Stimulated activated CD4-positive, alpha-beta T cell treated with anti-CD3 and anti-CD28 coated beads, Interleukin-4, amount 100 ng/mL, for 24 hours (primary cell): ENCODE measurements around the gene ARHGAP30.
A peak's percentile ranks its signal among the peaks of the same experiment; 100 is the strongest.

Source experiments
- DNase-seq: peaks from one replicate; pipeline ENCODE4 v3.0.0-alpha.2; 2020

The ARHGAP30 gene

DNA sequence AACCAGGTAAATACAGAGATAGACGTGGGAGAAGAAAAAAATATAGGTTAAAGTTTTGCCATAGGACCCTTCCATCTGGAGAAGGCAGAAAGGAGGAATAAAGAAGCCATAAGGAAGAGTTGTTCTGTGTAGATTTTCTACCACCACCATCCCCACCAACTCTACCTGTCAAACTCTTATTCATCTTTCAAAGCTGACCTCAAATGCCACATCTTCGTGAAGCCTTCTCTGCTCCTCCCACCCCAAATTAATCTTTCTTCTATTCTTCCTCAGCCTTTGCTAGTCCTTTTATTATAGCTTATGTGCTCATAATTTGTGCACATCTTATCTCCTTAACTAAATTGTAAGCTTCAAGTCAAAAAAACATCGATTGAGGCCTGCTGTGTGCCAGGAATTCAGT is 20.9 kb upstream of the ARHGAP30 start:
- no peak for DNase-seq

DNA sequence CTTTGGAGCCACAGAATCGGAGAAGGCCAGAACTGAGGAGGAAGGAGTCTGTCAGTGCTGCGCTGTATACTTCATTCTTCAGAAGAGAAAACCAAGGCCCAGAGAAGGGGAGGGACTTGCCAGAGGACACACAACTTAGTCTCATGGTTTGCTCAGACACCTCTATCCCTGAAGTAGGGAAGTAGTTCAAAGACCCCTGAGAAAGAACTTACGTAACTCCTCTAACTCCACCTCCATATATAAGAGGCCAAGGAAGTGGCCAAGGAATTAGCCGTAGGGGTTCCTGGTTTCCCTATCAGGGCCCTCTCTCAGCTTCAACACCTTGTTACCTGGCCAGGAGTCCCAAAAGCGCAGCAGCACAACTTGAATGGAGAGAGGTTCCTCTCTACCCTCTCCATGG is 20.2 kb upstream of the ARHGAP30 start:
- DNase-seq: no peak

DNA sequence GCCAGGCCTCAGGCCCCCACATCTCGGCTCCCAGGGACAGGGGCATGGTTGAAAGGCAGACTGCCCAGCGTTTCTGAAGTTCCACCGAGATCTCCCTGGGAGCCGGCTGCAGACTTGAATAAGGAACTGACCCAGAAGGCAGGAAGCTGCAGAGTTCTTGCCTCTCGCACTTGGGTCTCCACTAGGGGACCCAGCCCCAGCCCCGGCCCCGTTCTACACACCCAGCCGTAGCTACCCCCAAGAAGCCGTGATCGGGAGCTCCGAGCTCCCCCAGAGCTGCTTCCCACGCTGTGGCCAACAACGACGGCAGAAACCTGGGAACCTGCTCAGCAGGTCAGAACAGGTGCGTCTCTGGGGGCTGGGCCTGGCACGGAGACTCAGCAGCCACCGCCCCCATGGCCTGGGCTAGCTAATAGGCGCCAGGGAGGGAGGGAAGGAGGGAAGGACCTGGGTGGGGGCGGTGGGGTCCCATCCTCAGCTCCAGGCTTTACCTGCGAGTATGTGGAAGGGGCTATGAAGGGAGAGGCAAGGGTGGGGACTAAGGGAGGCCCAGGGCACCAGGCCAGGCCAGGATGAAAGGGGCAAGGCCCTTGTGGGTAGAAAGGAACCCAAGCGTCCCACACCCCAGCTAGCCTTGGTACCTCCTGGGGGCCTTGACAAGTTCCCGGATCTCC is 19.7 kb upstream of the ARHGAP30 start, which contains the start of gene NECTIN4:
Gene NECTIN4 (minus strand): TSS at position 308 of the 674 bp plus-strand sequence. CDS start 262 bp downstream, at position 46.
- no peak for DNase-seq

DNA sequence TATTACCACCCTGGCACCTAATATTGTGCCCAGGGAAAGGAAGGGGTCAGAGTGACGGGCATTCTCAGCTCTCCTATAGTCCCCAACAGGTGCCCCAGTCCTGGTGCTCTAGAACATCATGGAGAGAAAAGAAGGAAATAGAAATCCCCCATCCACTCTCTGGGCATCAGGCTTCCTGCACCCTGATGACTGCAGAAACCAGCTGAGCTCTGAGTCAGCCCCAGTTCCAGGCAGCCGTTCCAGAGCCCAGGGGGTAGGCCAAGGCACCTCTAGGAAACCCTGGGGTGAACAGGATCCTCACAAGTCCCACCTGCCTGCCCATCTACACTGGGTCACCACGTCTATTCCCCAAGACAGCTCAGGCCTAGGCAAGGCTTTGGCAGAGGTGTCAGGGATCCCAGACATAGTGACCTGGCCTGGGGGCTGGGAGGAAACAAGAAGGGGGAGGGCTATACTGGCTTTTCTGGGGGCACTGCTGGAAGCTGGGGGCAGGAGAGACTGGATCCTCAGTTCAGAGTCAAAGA is 19.0 kb upstream of the ARHGAP30 start:
- no peak for DNase-seq

DNA sequence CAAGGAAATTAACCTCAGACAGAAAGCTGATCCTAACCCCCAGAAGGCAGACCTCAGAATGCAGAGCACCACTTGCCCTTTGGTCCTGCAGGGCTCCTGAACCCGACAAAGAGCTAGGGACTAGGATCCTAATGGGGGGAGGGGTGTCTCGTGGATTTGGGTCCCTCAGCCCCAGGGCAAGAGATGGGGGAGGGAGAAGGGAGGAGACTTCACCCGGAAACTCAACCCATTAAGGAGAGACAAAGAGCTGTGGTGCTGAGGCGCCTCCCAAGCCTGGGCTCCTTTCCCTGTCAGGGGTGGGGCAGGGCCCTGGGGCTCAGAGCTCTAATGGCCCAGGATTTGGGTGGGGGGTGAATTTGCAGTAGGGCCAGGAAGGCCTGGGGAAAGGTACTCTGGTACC is 16.8 kb upstream of the ARHGAP30 start:
- no peak for DNase-seq

DNA sequence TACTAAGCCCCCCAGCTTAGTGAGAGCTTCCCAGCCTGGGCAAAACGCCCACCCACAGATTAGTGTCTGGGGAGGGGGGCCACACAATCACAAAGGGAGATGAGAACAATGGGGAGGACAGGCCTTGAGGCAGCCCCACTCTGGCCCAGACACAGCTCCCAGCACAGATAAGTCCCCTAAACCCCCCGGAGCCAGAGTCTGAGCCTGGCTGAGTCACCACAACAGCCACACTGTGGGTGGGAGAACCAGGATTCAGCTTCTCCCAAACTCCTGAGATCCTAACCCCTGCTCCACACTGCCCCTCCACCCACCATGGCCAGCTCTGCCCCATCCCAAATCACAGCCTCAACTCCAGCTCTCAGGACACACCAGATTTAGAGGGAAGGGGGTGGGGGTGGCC is 15.5 kb upstream of the ARHGAP30 start:
- no peak for DNase-seq

DNA sequence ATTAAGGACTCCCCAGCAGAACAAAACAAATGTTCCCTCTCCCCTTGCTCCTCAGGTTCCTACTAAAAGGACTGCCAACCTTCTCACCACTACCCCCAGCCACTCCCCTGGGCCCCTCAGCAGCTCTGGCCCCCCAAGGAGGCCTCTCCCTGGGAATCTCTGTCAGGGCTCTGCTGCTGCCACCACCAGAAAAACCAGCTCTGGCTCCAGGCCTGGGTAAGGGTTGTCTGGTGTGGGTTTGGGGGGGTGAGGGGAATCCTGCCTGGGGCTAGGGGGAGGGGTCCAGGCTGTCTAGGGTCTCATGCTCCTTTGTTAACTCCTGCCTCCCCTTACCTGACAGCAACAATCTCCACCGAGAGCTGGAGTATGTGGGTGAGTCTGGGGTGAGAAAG is 14.9 kb upstream of the ARHGAP30 start:
- DNase-seq: no peak

DNA sequence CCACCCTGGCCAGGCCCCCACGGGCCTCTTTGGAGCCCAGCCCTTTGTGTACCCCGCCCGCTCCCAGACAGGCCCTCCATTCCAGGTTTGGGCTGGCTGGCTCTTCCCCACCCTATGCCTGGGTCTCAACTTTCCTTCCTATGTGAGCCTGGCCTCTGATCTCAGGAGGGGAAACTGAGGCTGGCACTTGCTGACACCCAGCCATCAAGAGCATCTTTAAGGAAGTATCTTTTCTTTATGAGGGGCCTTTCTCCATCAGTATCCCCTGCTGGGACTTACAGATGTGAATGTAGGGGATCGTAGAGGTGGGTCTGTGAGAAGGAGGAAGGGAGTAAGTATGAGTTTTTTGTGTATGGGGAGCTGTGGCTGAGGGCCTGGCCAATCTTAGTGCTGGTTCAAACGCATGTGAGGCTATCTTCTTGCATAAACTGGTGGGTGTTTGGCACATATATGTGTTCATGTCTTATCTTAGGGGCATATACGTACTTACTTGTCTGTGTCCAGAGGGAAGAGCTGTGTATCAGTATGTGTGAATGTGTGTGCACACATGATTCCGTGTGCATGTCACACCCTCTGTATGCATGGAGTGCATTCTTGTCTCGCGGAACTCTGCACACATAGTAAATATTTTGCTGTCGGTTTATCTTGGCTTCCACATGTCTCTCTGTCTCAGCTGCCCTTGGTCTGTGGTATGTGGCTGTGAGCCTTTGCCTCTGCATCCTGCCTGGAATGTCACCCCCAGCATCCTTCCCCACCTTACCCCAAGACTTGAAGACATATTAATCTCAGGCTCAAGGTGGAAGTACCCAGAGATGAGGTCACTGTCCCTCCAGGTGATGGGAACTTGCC is 14.3 kb upstream of the ARHGAP30 start:
- no peak for DNase-seq

DNA sequence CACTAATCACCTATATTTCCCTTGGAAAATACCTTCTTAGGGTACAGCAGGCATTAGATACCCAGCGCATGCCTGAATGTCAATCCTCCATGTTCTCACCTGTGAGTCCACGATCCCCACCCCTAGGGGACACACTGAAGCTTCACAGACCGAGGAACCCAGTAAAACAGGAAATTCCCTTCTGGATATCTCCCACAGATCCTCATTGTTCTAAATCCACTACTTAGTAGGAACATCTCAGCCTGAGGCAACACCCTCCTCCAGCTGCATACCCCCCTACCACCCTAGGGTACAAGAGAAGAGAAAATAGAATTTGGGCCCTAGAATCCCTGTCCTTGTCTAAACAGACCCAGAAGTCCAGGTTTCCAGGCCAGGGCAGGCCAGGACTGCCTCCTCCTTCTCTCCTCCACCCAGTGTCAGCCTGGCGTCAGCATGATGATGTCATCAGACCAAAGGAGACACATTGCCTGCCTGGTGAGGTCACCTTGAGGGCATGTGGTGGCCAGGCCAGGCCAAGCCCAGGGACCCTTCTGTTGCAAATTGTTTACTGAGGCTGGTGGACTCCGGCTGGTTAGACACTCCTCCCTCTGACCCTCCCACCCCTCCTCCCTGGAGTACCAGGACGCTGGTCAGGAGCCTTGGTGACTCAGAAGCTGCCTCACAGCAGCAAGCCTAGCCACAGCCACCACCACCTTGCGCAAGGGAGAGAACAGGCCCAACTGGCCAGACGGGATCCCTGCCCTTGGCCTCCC is 13.5 kb upstream of the ARHGAP30 start:
- no peak for DNase-seq

DNA sequence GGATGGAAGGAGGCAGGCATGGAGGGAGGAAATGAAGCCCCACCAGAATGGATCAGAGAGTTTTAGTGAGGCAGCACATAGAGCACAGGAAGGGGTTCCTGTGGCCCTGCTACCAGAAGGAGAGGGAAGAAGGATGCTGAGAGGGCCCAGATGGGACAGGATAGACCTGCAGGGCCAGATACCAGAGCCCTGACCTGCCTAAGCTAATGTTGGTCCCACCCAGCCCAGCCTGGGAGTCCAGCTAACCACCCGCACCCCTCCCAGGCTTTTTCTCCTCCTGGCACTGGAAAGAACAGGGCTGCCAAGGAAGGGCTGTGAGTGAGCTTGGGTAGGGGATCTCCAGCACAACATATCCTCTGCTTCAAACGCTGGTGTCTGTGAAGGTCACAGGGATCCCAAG is 12.8 kb upstream of the ARHGAP30 start:
- no peak for DNase-seq

DNA sequence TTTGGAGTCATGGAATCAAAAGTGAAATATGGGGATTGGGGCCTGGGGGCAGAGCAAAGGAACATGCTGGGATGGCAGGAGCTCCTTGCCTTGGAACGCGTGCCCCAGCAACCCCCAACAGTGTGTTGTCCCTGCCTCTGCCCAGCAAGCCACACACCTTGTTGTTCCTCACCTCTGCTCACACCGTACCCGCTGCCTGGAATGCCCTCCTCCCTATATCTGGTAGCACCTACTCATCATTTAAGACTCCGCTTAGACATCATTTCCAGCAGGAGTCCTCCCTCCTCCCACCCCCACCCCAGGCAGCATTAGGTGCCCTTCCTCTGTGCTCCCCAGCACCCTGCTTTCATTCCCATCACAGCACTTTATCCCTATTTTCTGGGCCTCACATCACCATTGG is 11.8 kb upstream of the ARHGAP30 start:
- DNase-seq: no peak

DNA sequence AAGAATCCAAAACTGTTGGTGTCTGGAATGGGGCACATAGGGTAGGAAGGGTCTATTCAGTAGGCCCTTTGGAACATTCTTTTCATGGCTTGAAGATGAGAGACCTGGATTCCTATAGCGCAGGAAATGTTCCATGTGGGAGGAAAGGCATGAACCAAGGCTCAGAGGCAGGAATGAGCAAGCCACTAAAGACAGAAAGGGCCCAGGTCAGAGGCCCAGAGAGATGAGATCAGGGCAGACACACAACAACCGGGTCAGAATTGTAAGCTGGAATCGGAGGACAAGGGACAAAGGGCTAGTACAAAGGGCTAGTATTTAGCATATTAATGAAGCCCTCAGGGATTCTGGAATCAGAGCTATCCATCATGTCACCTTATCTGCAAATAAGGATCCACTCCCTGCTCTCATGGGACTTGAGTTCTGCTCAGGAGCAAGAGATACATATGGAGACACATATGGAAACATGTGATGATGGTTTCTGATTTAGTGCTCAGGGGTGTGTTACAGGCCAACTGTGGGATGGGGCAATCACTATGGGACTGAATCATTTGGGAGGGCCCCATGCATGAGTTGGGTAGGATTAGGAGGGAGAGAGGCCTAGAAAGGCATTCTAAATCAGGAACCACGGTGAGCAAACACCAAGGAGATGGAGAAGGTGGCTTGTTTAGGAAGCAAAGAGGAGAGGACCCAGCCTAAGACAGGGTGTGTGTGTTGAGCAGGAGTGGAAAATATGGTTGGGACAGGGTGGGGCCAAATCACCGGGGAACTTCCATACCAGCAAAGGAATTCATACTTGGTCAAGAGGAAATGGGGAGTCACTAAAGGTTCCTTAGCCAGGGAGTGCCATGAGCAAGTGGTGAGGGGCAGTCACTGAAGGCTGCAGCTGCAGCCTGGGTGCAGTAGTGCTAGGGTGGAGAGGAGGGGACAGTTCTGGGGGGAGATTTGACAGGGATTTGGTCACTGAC is 11.0 kb upstream of the ARHGAP30 start:
- no peak for DNase-seq

DNA sequence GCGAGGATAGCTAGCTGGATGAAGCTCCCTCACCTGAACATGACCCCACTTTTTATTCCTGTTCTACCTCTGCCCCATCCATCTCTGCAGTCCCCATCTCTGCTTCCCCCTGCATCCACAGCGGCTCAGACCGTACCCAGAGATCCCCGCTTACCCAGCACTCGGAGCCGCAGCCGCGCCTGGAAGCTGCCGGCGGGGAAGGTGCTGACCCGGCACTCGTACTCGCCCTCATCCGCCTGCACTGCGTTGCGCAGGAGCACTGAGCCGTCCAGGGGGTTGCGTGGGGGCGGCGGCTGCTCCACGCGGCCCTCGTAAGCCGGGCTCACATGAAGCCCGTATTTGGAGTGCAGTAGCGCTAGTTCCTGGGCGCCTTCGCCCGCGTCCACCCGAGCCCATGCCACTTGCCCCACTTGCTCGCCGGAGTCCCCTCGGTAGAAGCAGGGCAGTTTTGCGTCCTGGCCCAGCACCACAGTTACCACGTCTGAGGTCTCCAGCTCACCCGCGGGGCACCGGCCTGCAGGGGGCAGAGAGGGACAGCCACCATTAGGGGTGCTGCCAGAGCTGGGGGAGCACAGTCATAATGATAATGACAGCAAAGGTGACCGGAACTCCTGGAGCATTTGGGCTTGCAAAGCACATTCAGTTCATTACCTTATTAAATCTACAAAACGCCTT is 9.9 kb upstream of the ARHGAP30 start:
- DNase-seq: no peak

DNA sequence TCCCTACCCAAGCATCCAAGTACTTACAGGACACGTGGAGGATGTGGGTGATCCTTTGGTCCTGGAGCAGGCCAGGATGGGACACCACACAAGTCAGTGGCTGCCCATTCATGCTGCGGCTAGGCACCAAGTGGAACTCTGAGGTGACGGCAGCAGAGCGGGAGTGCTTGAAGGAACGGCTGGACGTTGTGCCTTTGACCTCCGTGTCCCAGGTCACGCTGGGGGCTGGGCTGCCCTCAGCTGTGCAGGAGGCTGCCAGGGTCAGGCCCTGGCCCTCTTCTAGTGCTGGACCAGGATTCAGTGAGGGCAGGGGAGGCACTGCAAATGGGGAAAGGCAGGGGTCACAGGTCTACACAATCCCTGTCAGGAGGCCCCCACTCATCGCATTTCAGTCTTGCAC is 7.7 kb upstream of the ARHGAP30 start:
- DNase-seq: no peak

DNA sequence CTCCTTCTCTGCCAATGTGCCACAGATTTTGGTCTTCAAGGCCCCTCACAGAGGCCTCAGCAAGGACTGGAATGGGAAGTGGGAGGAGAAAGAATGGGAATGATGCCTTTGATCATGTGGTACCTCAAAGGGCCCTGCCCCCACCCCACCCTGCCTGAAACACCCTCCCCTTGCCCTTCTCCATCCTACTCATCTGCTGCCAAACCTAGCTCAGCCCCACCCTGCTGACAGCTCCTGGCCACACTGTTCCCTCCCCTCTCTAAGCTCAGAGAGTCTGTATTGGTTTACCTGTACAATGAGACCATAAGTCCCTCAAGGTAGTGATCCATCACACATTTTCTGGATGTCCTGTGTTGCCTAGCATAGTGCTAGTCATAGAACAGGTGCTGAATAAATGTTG is 6.7 kb upstream of the ARHGAP30 start:
- DNase-seq: no peak

DNA sequence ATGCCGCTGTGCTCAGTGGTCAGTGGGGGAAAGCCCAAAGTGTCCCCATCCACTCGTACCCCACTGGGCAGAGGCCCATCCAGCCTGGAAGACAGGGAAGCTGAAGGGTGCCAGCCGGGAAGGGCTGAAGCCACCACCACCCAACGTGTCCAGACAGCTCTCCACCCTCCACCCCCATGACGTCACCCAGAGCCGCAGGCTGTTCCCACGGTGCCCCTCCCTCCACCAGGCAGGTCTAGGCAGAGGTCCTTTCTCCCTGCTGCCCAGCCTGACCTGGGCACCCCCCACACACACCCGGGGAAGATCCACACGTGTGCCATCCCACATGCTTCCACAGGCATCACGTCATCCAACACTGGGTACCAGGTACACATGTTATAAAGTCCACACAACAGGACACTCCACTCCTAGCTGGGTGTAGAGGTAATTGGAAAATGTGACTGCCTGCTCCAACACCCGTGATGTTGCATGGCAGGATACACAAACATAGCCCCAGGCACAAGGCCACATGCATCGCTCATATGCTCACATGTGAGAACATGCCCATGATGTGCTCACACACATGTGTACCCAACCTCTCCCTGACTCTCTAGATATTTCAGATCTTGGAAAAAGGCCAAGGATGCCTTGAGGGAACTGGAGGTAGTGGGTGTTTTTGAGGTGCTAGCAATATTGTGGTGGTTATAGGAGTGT is 5.1 kb upstream of the ARHGAP30 start:
- DNase-seq: no peak

DNA sequence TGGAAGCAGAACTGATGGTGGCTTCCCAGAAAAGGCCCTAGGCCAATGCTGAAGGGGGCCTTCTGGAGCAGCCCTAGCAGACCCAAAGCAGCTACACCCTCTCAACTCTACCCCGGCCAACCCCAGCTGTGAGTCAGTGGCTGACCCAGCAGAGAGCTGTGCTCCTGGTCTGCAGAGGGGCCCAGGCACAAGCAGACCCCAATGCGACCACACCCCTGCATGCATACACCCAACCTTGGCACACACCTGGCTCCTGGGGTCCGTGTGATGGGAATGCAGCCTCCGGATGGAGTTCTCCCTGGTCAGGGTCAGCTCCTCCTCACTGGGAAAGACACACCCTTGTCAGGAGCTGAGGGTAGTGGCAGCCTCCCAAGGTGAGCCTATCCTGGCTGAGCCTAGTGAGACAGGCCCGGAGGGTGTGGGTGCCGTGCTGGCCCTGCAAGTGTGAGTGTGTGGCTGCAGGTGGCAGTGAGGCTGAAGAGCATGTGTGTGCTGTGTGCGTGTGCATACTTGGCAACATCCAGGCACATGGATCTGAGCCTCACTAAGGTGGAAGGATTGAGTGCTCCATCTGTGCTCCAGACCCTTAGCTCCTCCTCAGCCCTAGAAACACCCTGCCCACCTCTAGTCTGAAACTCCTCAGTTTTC is 3.9 kb upstream of the ARHGAP30 start:
- DNase-seq: no peak

DNA sequence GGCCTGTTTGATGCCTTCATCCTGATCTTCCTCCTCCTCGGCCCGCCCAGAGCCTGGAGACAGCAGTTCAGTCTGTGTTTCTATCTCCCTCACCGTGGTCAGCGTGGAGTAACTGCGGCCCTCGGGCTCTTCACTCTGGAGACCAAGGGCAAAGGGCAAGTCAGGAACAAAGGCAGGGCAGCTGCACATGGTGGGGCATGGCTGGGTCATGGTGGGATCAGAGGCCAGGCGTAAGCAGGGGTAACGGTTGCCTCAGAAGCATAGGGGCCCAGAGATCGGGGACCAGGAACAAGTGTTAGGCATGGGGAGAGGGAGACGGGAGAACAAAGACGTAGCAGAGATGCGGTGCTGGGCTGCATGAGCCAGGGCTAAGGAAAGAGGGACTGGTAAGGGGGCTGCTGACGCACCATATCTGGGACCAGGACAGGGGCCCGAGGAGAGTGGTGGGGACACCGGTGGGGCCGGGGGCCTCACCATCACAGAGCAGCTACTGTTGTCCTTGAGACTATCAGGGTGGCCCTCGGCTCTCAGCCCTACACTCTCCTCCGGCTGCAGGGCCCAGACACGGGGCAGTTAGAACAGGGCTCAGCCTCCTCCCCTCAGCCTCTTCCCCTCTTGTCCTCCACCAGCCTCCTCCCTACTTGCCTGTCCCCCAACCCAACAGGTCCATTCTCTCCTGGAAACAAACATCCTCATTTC is 3.2 kb upstream of the ARHGAP30 start:
- no peak for DNase-seq

DNA sequence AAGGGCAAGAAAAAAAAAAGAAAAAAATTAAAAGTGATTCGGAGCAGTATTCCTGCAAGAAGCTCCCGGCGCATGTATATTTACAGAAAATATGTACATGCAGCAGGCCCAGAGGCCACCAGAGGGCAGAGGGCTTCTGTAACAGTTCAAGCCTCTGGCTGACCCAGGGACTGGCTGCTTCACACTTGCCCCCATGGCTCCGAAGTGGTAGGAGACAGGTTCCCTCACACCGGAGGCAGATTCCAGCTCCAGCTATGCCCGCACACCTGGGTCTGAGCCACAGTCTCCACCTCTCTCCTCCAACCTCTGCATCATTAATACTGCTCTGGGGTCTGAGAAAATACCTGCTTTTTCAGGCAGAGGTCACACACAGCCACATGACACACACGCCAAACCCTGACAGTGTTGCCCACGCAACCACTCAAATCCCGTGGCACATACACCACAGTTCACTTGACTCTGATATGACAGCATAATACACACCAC is 2.2 kb upstream of the ARHGAP30 start:
- DNase-seq: peak; percentile 51

DNA sequence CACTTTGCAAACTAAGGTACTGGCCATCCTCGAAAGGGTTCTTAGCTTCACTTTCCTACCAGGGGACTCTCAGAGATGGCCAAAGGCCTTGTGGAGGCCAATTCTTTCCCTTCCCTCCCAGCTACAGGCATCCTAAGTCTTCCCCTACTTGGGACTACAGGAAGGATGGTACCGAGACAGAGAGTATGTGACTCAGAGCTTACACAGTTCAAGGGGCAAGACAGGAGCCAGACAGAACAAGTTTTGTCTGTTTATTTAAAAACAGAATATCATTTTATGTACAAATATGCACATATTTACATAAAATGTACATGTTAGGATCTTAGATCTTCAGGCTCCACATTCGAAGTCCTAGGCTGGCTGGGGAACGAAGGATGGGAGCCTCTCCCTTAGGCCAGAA is 1.1 kb upstream of the ARHGAP30 start:
- no peak for DNase-seq
